Lung (tissue), 12 donors: ENCODE results near the gene DUSP28. TPM values are rescaled to one million over a fixed set of nuclear protein-coding genes. Genes with fewer than 3 reads are reported as not detected.

ENCODE experiments used
- ATAC-seq: fragments of 200-7000 bp; cut with Tn5 transposase; one replicate; pipeline ENCODE4 v1.9.1; 2020; ENCODE audit warnings: moderate number of reproducible peaks; ENCODE audit not compliant: insufficient read depth, low FRiP score
- DNase-seq, 3 donors: peaks; one replicate each; pipeline ENCODE4 v3.0.0-alpha.2; 2013 to 2017
- H3K27ac ChIP-seq, 2 donors: one replicate each; pipeline ENCODE4 v1.5.1; 2013; ENCODE audit warnings: mild to moderate bottlenecking in 2 of 2, moderate library complexity in 2 of 2, control low read depth in 1 of 2, inconsistent platforms in 1 of 2, low read depth in 1 of 2, low read length in 1 of 2
- H3K27me3 ChIP-seq, 3 donors: one replicate each; pipeline ENCODE4 v1.5.1; 2013; ENCODE audit warnings: low read length in 2 of 3; ENCODE audit not compliant: control insufficient read depth in 3 of 3, insufficient read depth in 3 of 3
- H3K36me3 ChIP-seq, 4 donors: one replicate each; pipeline ENCODE4 v1.5.1; 2013; ENCODE audit warnings: low read length in 4 of 4, mild to moderate bottlenecking in 1 of 4, moderate library complexity in 1 of 4; ENCODE audit not compliant: control insufficient read depth in 4 of 4, insufficient read depth in 4 of 4
- H3K4me1 ChIP-seq, 5 donors: one replicate each; pipeline ENCODE4 v1.5.1; 2013; ENCODE audit warnings: low read length in 5 of 5, mild to moderate bottlenecking in 2 of 5, moderate library complexity in 1 of 5; ENCODE audit not compliant: control insufficient read depth in 5 of 5, insufficient read depth in 5 of 5
- H3K4me3 ChIP-seq: one replicate; pipeline ENCODE4 v1.5.1; 2013; ENCODE audit warnings: mild to moderate bottlenecking, control low read depth, moderate library complexity
- H3K9ac ChIP-seq, 2 donors: one replicate each; pipeline ENCODE4 v1.5.1; 2013; ENCODE audit warnings: low read length in 2 of 2, control low read depth in 1 of 2; ENCODE audit not compliant: insufficient read depth in 1 of 2
- H3K9me3 ChIP-seq, 4 donors: one replicate each; pipeline ENCODE4 v1.5.1; 2013; ENCODE audit warnings: low read length in 3 of 4, mild to moderate bottlenecking in 1 of 4, moderate library complexity in 1 of 4; ENCODE audit not compliant: control insufficient read depth in 4 of 4, insufficient read depth in 3 of 4
- CTCF ChIP-seq: IDR thresholded peaks from 2 replicates; pipeline ENCODE4 v1.5.1; 2012; ENCODE audit warnings: mild to moderate bottlenecking; ENCODE audit errors: control extremely low read depth, extremely low read depth
- WGBS, 2 donors: extraction: QIAGEN DNeasy Blood & Tissue Kit; methylation state at CpG; one replicate each; pipeline ENCODE4 v1.1.7; 2013; 5-methylcytosine and 5-hydroxymethylcytosine counted together
- polyA plus RNA-seq, 2 donors: library from polyadenylated mRNA; stranded (reverse); fragments of 200-250 nt; gene quantifications; one replicate each; pipeline ENCODE4 v1.2.1, GENCODE V29; 2013
- total RNA-seq, 2 donors: library from RNA; depleted of rRNA in 1 of 2; stranded (reverse); fragments of >200 nt in 1 of 2; gene quantifications; one replicate each; pipeline ENCODE4 v1.2.1, GENCODE V29; 2014 to 2021
- donor health status: control.
- donor health status: control.
- donor health status: Bipolar disorder and iron deficiency.
- donor health status: healthy.
- donor health status: DM: yes; HTN: yes; CAD: no.

Gene DUSP28
- total and polyA plus RNA-seq, 4 donors = 2.8 to 7.7 (median 5.2) TPM

DNA sequence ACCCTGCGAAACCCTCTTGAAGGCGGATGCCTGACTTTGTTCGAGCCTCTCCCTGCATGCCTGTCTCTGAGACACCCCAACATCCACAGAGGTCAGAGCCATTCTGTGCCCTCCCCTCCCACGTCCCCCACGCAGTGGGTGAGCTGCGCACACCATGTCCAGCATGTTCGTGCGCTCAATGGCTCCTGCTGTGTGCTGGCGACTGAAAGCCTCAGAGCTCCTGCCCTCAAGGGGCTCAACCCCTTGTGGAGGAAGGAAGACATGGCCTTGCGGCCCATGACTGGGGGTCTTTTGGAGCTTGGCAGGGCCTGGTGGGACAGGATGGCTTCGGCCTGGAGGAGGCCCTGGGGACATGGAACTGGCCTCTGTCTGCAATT lies 48.1 kb upstream of the DUSP28 start:
- TF ChIP-seq CTCF = no peak
- Histone ChIP-seq H3K36me3 (peaks cover 0 to 10% (median 0%) of the 10 kb centered on the region in 4 donors), H3K4me3 (no peak overlapping the region), H3K4me1 (peaks cover 0 to 1% (median 0%) of the 10 kb centered on the region in 5 donors), H3K27ac (no peak overlapping the region), H3K27me3 (no peaks in the 10 kb centered on the region), H3K9ac (no peak overlapping the region), H3K9me3 (no peaks in the 10 kb centered on the region)
- ATAC-seq (no peak), DNase-seq (no peak)
- WGBS, 2 donors = 97 to 98% methylated on average over 11 of the region's 11 CpGs

DNA sequence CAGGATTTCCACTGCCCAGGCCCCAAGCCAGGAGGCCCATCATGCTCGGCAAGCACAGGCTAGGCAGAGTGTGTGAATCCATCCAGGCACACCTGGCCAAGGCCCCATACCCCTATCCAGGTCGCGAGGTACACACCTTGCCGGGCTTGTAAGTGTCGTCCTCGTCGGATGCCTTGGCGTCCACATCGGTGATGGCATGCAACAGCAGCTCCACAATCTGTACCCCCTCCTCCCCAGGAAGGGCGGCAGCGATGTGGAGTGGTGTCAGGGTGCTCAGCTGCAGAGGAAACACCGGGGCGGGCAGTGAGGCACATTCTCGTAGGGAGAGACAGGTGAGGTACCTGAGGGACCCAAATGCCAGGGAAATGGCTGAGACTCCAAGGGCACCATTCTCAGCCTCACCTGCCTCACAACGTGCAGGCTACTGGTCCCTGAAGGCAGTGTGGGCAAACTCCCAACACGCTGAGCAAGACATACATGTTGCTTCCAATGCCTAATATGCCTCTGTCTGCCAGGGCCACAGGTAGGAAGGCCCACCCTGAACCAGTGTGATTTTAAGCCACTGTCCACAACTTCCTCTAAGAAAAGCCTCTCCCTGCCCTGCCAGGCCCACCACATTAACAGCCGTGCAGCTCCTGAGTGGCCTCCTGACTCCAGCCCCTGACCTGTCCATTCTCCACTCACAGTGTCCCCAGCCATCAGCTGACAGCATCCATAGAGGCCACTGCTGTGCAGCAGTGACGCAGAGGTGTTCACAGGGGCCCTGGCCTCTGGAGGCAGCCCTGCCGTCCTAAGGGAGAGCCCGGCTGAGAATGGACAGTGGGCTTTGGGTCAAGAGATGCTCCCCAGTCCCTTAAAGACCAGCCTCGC lies 47.3 kb upstream of the DUSP28 start:
- Histone ChIP-seq H3K9me3 (no peaks in the 10 kb centered on the region), H3K36me3 (peaks cover 0 to 10% (median 0%) of the 10 kb centered on the region in 4 donors), H3K4me3 (no peak overlapping the region), H3K4me1 (peaks cover 0 to 1% (median 0%) of the 10 kb centered on the region in 5 donors), H3K9ac (no peak overlapping the region), H3K27me3 (no peaks in the 10 kb centered on the region), H3K27ac (no peak overlapping the region)
- no peak for TF ChIP-seq CTCF
- WGBS, 2 donors = 96% methylated on average over 21 of the region's 21 CpGs
- DNase-seq (no peak), ATAC-seq (no peak)

- peaks cover 0 to 10% (median 0%) of the 10 kb centered on the region in 4 donors for H3K36me3 ChIP-seq
- WGBS, 2 donors = 42 to 45% methylated on average over 13 of the region's 13 CpGs
- no peak overlapping the region for H3K9ac ChIP-seq
- H3K9me3 ChIP-seq = no peaks in the 10 kb centered on the region
- TF ChIP-seq CTCF = peak; percentile 89
- no peaks in the 10 kb centered on the region for H3K27me3 ChIP-seq
- ATAC-seq (peak; percentile 95), DNase-seq (peak; percentile 62 to 79 (median 70))
- H3K4me1 ChIP-seq = peaks cover 0 to 1% (median 0%) of the 10 kb centered on the region in 5 donors
- no peak overlapping the region for H3K4me3 ChIP-seq
- no peak overlapping the region for H3K27ac ChIP-seq
Measured at GRCh38 chr2:240513549-240514287, 46.4 kb upstream of the DUSP28 start.
